K562 (cell line): ENCODE data around the gene NUP153. TPM values are rescaled to one million over a fixed set of nuclear protein-coding genes. Genes with fewer than 3 reads are reported as not detected.

ENCODE experiments used
- ATAC-seq: fragments of 200-7000 bp; cut with Tn5 transposase; 3 replicates; pipeline ENCODE4 v1.9.1; 2020; ENCODE audit warnings: moderate library complexity
- BruUV-seq: library from RNA; stranded (reverse); fragments of 400-500 nt; replicated peaks from 2 replicates; lab custom pipeline; 2021; lab: Mats Ljungman, UMichigan
- CTCF ChIA-PET: fragments of 300-600 bp; formaldehyde crosslinking; extraction: SDS; loops from one replicate; lab custom pipeline; 2021; ENCODE audit warnings: low intra/inter-chr PET ratio; lab: Yijun Ruan, JAX
- POLR2A ChIA-PET: fragments of 300-600, 350-650 bp; sonication (Branson Sonifier 250); formaldehyde crosslinking; extraction: SDS; loops from one replicate; lab custom pipeline; 2021; ENCODE audit warnings: antibody characterized with exemption, inconsistent platforms; lab: Yijun Ruan, JAX
- DNase-seq, 4 experiments: peaks; one replicate each; pipeline versions ENCODE4 v3.0.0 to v3.0.0-alpha.2; 2011 to 2018; ENCODE audit warnings: low spot score in 3 of 4, mixed read lengths in 3 of 4; ENCODE audit errors: extremely low read depth in 1 of 4
- FAIRE-seq: peaks from 2 replicates; lab custom pipeline; 2011; peaks lifted over from hg19 to GRCh38; lab: Jason Lieb, UNC
- H2AFZ ChIP-seq: 2 replicates; pipeline ENCODE4 v1.6.0; 2011; ENCODE audit warnings: low read depth, low read length, control low read depth, inconsistent platforms
- H3K27ac ChIP-seq: fragments of 200-600 bp; 3 replicates; pipeline ENCODE4 v1.8.0; 2011; ENCODE audit warnings: low read depth, mild to moderate bottlenecking, control low read depth, inconsistent platforms, low read length, moderate library complexity, mixed read lengths; ENCODE audit errors: extremely low read depth
- H3K27me3 ChIP-seq, 2 experiments: fragments of 300-600 bp in 1 of 2; 2 replicates in 1 of 2; 3 replicates in 1 of 2; pipeline versions ENCODE4 v1.6.0 to v1.8.0; 2011; ENCODE audit warnings: inconsistent platforms in 2 of 2, low read length in 2 of 2, mild to moderate bottlenecking in 1 of 2, mixed read lengths in 1 of 2, moderate library complexity in 1 of 2; ENCODE audit not compliant: control insufficient read depth in 2 of 2, insufficient read depth in 2 of 2
- H3K36me3 ChIP-seq: fragments of 300-600 bp; 3 replicates; pipeline ENCODE4 v1.8.0; 2011; ENCODE audit warnings: mild to moderate bottlenecking, low read length, inconsistent platforms; ENCODE audit not compliant: control insufficient read depth, insufficient read depth
- H3K4me1 ChIP-seq, 2 experiments: fragments of 200-600 bp in 1 of 2; replicated peaks in 1 of 2; 2 replicates in 1 of 2; 3 replicates in 1 of 2; pipeline versions ENCODE4 v1.5.1 to v1.8.0; 2011; ENCODE audit warnings: inconsistent platforms in 2 of 2, low read length in 2 of 2, mild to moderate bottlenecking in 1 of 2, mixed read lengths in 1 of 2, moderate library complexity in 1 of 2; ENCODE audit not compliant: control insufficient read depth in 2 of 2, insufficient read depth in 2 of 2
- H3K4me2 ChIP-seq: 2 replicates; pipeline ENCODE4 v1.6.1; 2011; ENCODE audit warnings: low read length, control low read depth, inconsistent platforms, mixed read lengths; ENCODE audit not compliant: insufficient read depth
- H3K4me3 ChIP-seq: fragments of 200-600 bp; sonication (generic), shearing (Covaris generic); 2 replicates; pipeline ENCODE4 v1.5.1; 2016; ENCODE audit warnings: control low read depth, inconsistent platforms
- H3K79me2 ChIP-seq: fragments of 200-600 bp; 3 replicates; pipeline ENCODE4 v1.8.0; 2011; ENCODE audit warnings: low read length, inconsistent platforms; ENCODE audit not compliant: control insufficient read depth, insufficient read depth
- H3K9ac ChIP-seq, 2 experiments: 2 replicates each; pipeline versions ENCODE4 v1.6.0 to v1.6.1; 2011; ENCODE audit warnings: low read depth in 2 of 2, low read length in 2 of 2, control low read depth in 1 of 2, inconsistent platforms in 1 of 2, mild to moderate bottlenecking in 1 of 2, mixed read lengths in 1 of 2; ENCODE audit not compliant: insufficient read depth in 1 of 2
- H3K9me1 ChIP-seq: one replicate; pipeline ENCODE4 v1.6.0; 2011; ENCODE audit warnings: inconsistent platforms, mild to moderate bottlenecking, low read length, moderate library complexity; ENCODE audit not compliant: control insufficient read depth, insufficient read depth
- H3K9me3 ChIP-seq: replicated peaks from 2 replicates; pipeline ENCODE4 v1.5.1; 2011; ENCODE audit warnings: low read depth, low read length, inconsistent platforms; ENCODE audit not compliant: control insufficient read depth, insufficient read depth
- H4K20me1 ChIP-seq: replicated peaks from 2 replicates; pipeline ENCODE4 v1.6.1; 2011; ENCODE audit warnings: low read length, inconsistent platforms, mixed read lengths; ENCODE audit not compliant: control insufficient read depth, insufficient read depth
- COPS2 ChIP-seq: fragments of 450-650 bp; conservative IDR thresholded peaks from 2 replicates; pipeline ENCODE4 v1.6.1; 2016; ENCODE audit warnings: mild to moderate bottlenecking, moderate library complexity
- ELF2 ChIP-seq: fragments of 250-450 bp; sonication (Bioruptor Pico); IDR thresholded peaks from 2 replicates; pipeline ENCODE4 v1.5.0; 2021; ENCODE audit warnings: mild to moderate bottlenecking
- FOSL1 ChIP-seq: fragments of 200-800 bp; sonication (Bioruptor generic); conservative IDR thresholded peaks from 2 replicates; pipeline ENCODE4 v1.6.1; 2016; ENCODE audit warnings: missing genetic modification characterization, missing compliant biosample characterization
- FOXK2 ChIP-seq, 2 experiments: fragments of 450-650 bp; IDR thresholded peaks in 1 of 2; conservative IDR thresholded peaks in 1 of 2; 2 replicates each; pipeline ENCODE4 v1.6.1; 2016; ENCODE audit warnings: low read depth in 2 of 2, mild to moderate bottlenecking in 1 of 2
- FOXM1 ChIP-seq, 2 experiments: fragments of 450-650 bp in 1 of 2; sonication (generic) in 1 of 2; formaldehyde crosslinking in 1 of 2; IDR thresholded peaks; 2 replicates each; pipeline versions ENCODE4 v1.6.1 to v1.9.0; 2017 to 2022; ENCODE audit warnings: low read depth in 2 of 2, mild to moderate bottlenecking in 2 of 2, missing genetic modification reagents in 1 of 2, moderate library complexity in 1 of 2
- MED1 ChIP-seq: sonication (generic); formaldehyde crosslinking; IDR thresholded peaks from 2 replicates; pipeline ENCODE4 v1.8.1; 2023; ENCODE audit warnings: missing genetic modification reagents, borderline replicate concordance
- MTA3 ChIP-seq: fragments of 450-650 bp; formaldehyde crosslinking; IDR thresholded peaks from 2 replicates; pipeline ENCODE4 v1.6.1; 2017; ENCODE audit warnings: mild to moderate bottlenecking, borderline replicate concordance
- PATZ1 ChIP-seq: fragments of 250-450 bp; sonication (Bioruptor Pico); IDR thresholded peaks from 2 replicates; pipeline ENCODE4 v1.5.0; 2020; ENCODE audit warnings: mild to moderate bottlenecking, borderline replicate concordance
- PML ChIP-seq: IDR thresholded peaks from 2 replicates; pipeline ENCODE4 v1.6.1; 2012; ENCODE audit warnings: low read length, inconsistent platforms
- SP1 ChIP-seq: sonication (generic); formaldehyde crosslinking; IDR thresholded peaks from 2 replicates; pipeline ENCODE4 v1.8.1; 2022; ENCODE audit warnings: mild to moderate bottlenecking, missing genetic modification reagents
- TFAP4 ChIP-seq: sonication (generic); formaldehyde crosslinking; IDR thresholded peaks from 2 replicates; pipeline ENCODE4 v1.8.0; 2022; ENCODE audit warnings: missing genetic modification reagents, mild to moderate bottlenecking, moderate library complexity, borderline replicate concordance
- ZNF212 ChIP-seq: fragments of 450-650 bp; formaldehyde crosslinking; IDR thresholded peaks from 2 replicates; pipeline ENCODE4 v1.4.0; 2020; ENCODE audit warnings: mild to moderate bottlenecking
- WGBS: fragments of 100-300 bp; shearing (Covaris generic); methylation state at CpG from one replicate; pipeline ENCODE4 v1.1.6; 2016; ENCODE audit warnings: low coverage, mixed read lengths; ENCODE audit not compliant: insufficient coverage; ENCODE audit errors: missing lambda C conversion rate; 5-methylcytosine and 5-hydroxymethylcytosine counted together
- in situ Hi-C: fragments of 300-500 bp; cut with MboI; formaldehyde crosslinking; loops from 4 replicates; pipeline ENCODE4 v1.15.0; 2018; ENCODE audit warnings: inconsistent platforms, mixed read lengths
- intact Hi-C: fragments of 100-400 bp; cut with micrococcal nuclease; formaldehyde crosslinking; loops from 2 replicates; pipeline ENCODE4 v1.14.2; 2022
- polyA plus RNA-seq, 8 experiments: library from polyadenylated mRNA; depleted of rRNA in 4 of 8; stranded (reverse) in 5 of 8; unstranded in 3 of 8; fragments of >200 nt; fragmentation: Nextera tagmentation in 2 of 8; fragmentation: Illumina TruSeq in 1 of 8; extraction: Ambion mirVana in 2 of 8; extraction: Trizol in 1 of 8; gene quantifications; 2 replicates each; pipeline versions ENCODE4 v1.2.1 to v1.2.3, GENCODE V29; 2011 to 2014; ENCODE audit warnings: inconsistent platforms in 1 of 8, missing spikeins in 1 of 8
- total RNA-seq, 7 experiments: library from RNA; depleted of rRNA in 6 of 7; stranded (reverse); fragments of >200 nt in 6 of 7; fragmentation: Illumina TruSeq in 2 of 7; extraction: Trizol in 2 of 7; gene quantifications; 2 replicates each; pipeline versions ENCODE4 v1.2.1 to v1.2.3, GENCODE V29; 2011 to 2021; ENCODE audit warnings: low replicate concordance in 1 of 7

The NUP153 gene
- total and polyA plus RNA-seq, 9 of the 15 experiments (the other 6 are each of a cell fraction or from before 2014, with no cell fraction given): 21.9 to 110 (median 84.8) TPM

GRCh38 chr6:17741507-17741906, 34.8 kb upstream of the NUP153 start:
- BruUV-seq: no TSS peak
- no peaks in the 10 kb centered on the region for H3K9me1 ChIP-seq
- H3K4me3 ChIP-seq: no peak overlapping the region
- no peaks in the 10 kb centered on the region for H3K36me3 ChIP-seq
- WGBS: 47% methylated on average over 8 of the region's 8 CpGs
- H3K4me2 ChIP-seq: no peak overlapping the region
- peaks cover 2 to 4% of the 10 kb centered on the region in 2 experiments; a peak in 4 of 5 replicates for H3K4me1 ChIP-seq
- peak overlapping the region in 1 of 2 experiments; percentile 61; a peak in 1 of 4 replicates for H3K9ac ChIP-seq
- FAIRE-seq: no peak
- no peaks in the 10 kb centered on the region for H3K79me2 ChIP-seq
- H2AFZ ChIP-seq: peak overlapping the region; percentile 77
- in situ Hi-C loops: no loop called here
- POLR2A ChIA-PET: interaction anchor here (1.3 to 3.3 kb wide), 2 partner anchors 12 kb away, joined by 3 to 15 read pairs; no protein-coding TSS in a partner anchor
- no peak overlapping the region for H3K27ac ChIP-seq
- CTCF ChIA-PET: no interaction called here
- TF ChIP-seq TFAP4 (CRISPR knock-in tag): peak; percentile 34; the same call in 1 of the 2 replicates
- TF ChIP-seq FOSL1 (tag): no peak
- TF ChIP-seq, all 486 proteins: peak for 1
- intact Hi-C loops: no loop called here
- DNase-seq (no peak), ATAC-seq (peak; percentile 71)
- H4K20me1 ChIP-seq: no peaks in the 10 kb centered on the region
- H3K9me3 ChIP-seq: peaks cover 2% of the 10 kb centered on the region
- no peaks in the 10 kb centered on the region for H3K27me3 ChIP-seq

- no peak overlapping the region for H3K9ac ChIP-seq
- ChIA-PET CTCF (no interaction called here), POLR2A (interaction anchor here (0.7 to 3.3 kb wide), 3 partner anchors 9 to 550 kb away, joined by 3 to 15 read pairs (median 6); no protein-coding TSS in a partner anchor)
- no TSS peak for BruUV-seq
- intact Hi-C loops (no loop called here), in situ Hi-C loops (no loop called here)
- no peak overlapping the region for H3K4me2 ChIP-seq
- H3K9me1 ChIP-seq: no peaks in the 10 kb centered on the region
- H3K4me3 ChIP-seq: no peak overlapping the region
- peaks cover 2% of the 10 kb centered on the region for H3K9me3 ChIP-seq
- H2AFZ ChIP-seq: no peak overlapping the region
- no peak overlapping the region for H3K27ac ChIP-seq
- no peaks in the 10 kb centered on the region for H3K79me2 ChIP-seq
- H4K20me1 ChIP-seq: no peaks in the 10 kb centered on the region
- FAIRE-seq: no peak
- peak; percentile 15 for ATAC-seq
- no peaks in the 10 kb centered on the region for H3K27me3 ChIP-seq
- WGBS: 22% methylated on average over 5 of the region's 5 CpGs
- no peaks in the 10 kb centered on the region for H3K36me3 ChIP-seq
- no peak for DNase-seq
- H3K4me1 ChIP-seq: peaks cover 2 to 4% of the 10 kb centered on the region in 2 experiments; a peak in 4 of 5 replicates
- TF ChIP-seq MTA3: no peak
- TF ChIP-seq ZNF212 (CRISPR knock-in tag): no peak
- no peak for TF ChIP-seq SP1 (CRISPR knock-in tag)
- TF ChIP-seq ELF2 (CRISPR knock-in tag): no peak
- TF ChIP-seq PATZ1: no peak
- TF ChIP-seq MED1 (CRISPR knock-in tag): no peak
- TF ChIP-seq FOXM1 (IDR thresholded peaks at IDR 0.05; ENCODE audit: low read depth): no peak
- TF ChIP-seq FOXM1 (CRISPR knock-in tag; IDR thresholded peaks at IDR 0.05; ENCODE audit: low read depth): no peak
- no peak for TF ChIP-seq PML
- no peak for TF ChIP-seq FOXK2 (conservative IDR thresholded peaks at IDR 0.05 in 1 of 2, IDR thresholded peaks at IDR 0.05 in 1 of 2; ENCODE audit: low read depth in 2 of 2)
- TF ChIP-seq COPS2: no peak
Observed at GRCh38 chr6:17740559-17741220, 34.0 kb upstream of the NUP153 start.
